ENCODE results near the gene CDHR3.

Gene CDHR3

GRCh38 chr7:106063024-106063423 lies 100.0 kb downstream of the CDHR3 start:
- H3K4me1 ChIP-seq (ENCODE audit: control insufficient read depth in 2 of 2, insufficient read depth in 1 of 2, low read depth in 1 of 2, low read length in 2 of 2): peaks cover 25 to 27% of the 10 kb centered on the region in 2 donors
- H2AFZ ChIP-seq (ENCODE audit: low read length): peak overlapping the region; percentile 62
- no peak overlapping the region for H2AK5ac ChIP-seq (ENCODE audit: low read depth, low read length)
- no peak overlapping the region for H3K4ac ChIP-seq (ENCODE audit: low read length)
- H3K4me3 ChIP-seq (ENCODE audit: low read length in 2 of 2): no peak overlapping the region
- no peak overlapping the region for H3K23ac ChIP-seq (ENCODE audit: low read depth, low read length, poor library complexity)
- no peak overlapping the region for H3K14ac ChIP-seq (ENCODE audit: low read length)
- H3K9me3 ChIP-seq (replicated peaks in 1 of 2; ENCODE audit: control insufficient read depth in 2 of 2, insufficient read depth in 1 of 2, low read depth in 1 of 2, low read length in 2 of 2): peaks cover 3 to 16% of the 10 kb centered on the region in 2 donors
- H4K91ac ChIP-seq (ENCODE audit: low read depth, low read length, poor library complexity): no peak overlapping the region
- H2BK120ac ChIP-seq (ENCODE audit: low read depth, low read length): peak overlapping the region; percentile 35
- H2BK15ac ChIP-seq (ENCODE audit: low read length): no peak overlapping the region
- H3K27me3 ChIP-seq (ENCODE audit: control insufficient read depth in 3 of 3, insufficient read depth in 3 of 3, low read depth in 1 of 3, low read length in 3 of 3): peaks cover 0 to 8% (median 0%) of the 10 kb centered on the region in 3 experiments
- DNase-seq (ENCODE audit: low spot score): no peak
- no peak overlapping the region for H4K8ac ChIP-seq (ENCODE audit: low read depth, low read length)
- H2BK5ac ChIP-seq (ENCODE audit: low read length): no peak overlapping the region
- H3K9ac ChIP-seq (ENCODE audit: low read depth, low read length, poor library complexity): no peak overlapping the region
- no peak overlapping the region for H3K27ac ChIP-seq (replicated peaks; ENCODE audit: low read length)
- H3K79me1 ChIP-seq (ENCODE audit: low read depth, low read length): no peaks in the 10 kb centered on the region
- H3K36me3 ChIP-seq (replicated peaks in 1 of 2; ENCODE audit: control insufficient read depth in 2 of 2, insufficient read depth in 2 of 2, low read length in 2 of 2): no peaks in the 10 kb centered on the region
- H3K4me2 ChIP-seq (ENCODE audit: insufficient read depth, low read length, poor library complexity, severe bottlenecking): no peak overlapping the region
- no CpG with 5 or more reads among the region's 6 CpGs for WGBS, 2 donors (ENCODE audit: extremely low coverage in 2 of 2, insufficient read length in 2 of 2, insufficient replicate concordance in 1 of 2)
- no peak overlapping the region for H3K18ac ChIP-seq (ENCODE audit: low read length)
- no peak overlapping the region for H2BK12ac ChIP-seq (ENCODE audit: low read length)

- Histone ChIP-seq H2BK5ac (ENCODE audit: low read length) (no peak overlapping the region), H3K14ac (ENCODE audit: low read length) (no peak overlapping the region), H4K8ac (ENCODE audit: low read depth, low read length) (no peak overlapping the region), H3K4me1 (ENCODE audit: control insufficient read depth in 2 of 2, insufficient read depth in 1 of 2, low read depth in 1 of 2, low read length in 2 of 2) (peaks cover 19 to 22% of the 10 kb centered on the region in 2 donors), H3K27ac (replicated peaks; ENCODE audit: low read length) (no peak overlapping the region), H2BK15ac (ENCODE audit: low read length) (no peak overlapping the region), H3K4ac (ENCODE audit: low read length) (no peak overlapping the region), H2BK120ac (ENCODE audit: low read depth, low read length) (peak overlapping the region; percentile 35), H2AFZ (ENCODE audit: low read length) (peak overlapping the region; percentile 62), H3K18ac (ENCODE audit: low read length) (no peak overlapping the region), H2BK12ac (ENCODE audit: low read length) (no peak overlapping the region), H3K9ac (ENCODE audit: low read depth, low read length, poor library complexity) (no peak overlapping the region), H2AK5ac (ENCODE audit: low read depth, low read length) (peak overlapping the region; percentile 4), H3K36me3 (replicated peaks in 1 of 2; ENCODE audit: control insufficient read depth in 2 of 2, insufficient read depth in 2 of 2, low read length in 2 of 2) (no peaks in the 10 kb centered on the region), H3K79me1 (ENCODE audit: low read depth, low read length) (no peaks in the 10 kb centered on the region), H3K27me3 (ENCODE audit: control insufficient read depth in 3 of 3, insufficient read depth in 3 of 3, low read depth in 1 of 3, low read length in 3 of 3) (peaks cover 0 to 13% (median 0%) of the 10 kb centered on the region in 3 experiments), H3K9me3 (replicated peaks in 1 of 2; ENCODE audit: control insufficient read depth in 2 of 2, insufficient read depth in 1 of 2, low read depth in 1 of 2, low read length in 2 of 2) (peaks cover 3 to 16% of the 10 kb centered on the region in 2 donors), H4K91ac (ENCODE audit: low read depth, low read length, poor library complexity) (no peak overlapping the region), H3K4me2 (ENCODE audit: insufficient read depth, low read length, poor library complexity, severe bottlenecking) (no peak overlapping the region), H3K23ac (ENCODE audit: low read depth, low read length, poor library complexity) (no peak overlapping the region), H3K4me3 (ENCODE audit: low read length in 2 of 2) (no peak overlapping the region)
- WGBS, 2 donors (ENCODE audit: extremely low coverage in 2 of 2, insufficient read length in 2 of 2, insufficient replicate concordance in 1 of 2): no CpG with 5 or more reads among the region's 2 CpGs
- no peak for DNase-seq (ENCODE audit: low spot score)
Measured at GRCh38 chr7:106063692-106064091, 100.6 kb downstream of the CDHR3 start.

GRCh38 chr7:106064316-106064715 lies 101.3 kb downstream of the CDHR3 start:
- H3K27me3 ChIP-seq (ENCODE audit: control insufficient read depth in 3 of 3, insufficient read depth in 3 of 3, low read depth in 1 of 3, low read length in 3 of 3): peaks cover 0 to 13% (median 0%) of the 10 kb centered on the region in 3 experiments
- H4K8ac ChIP-seq (ENCODE audit: low read depth, low read length): no peak overlapping the region
- H3K36me3 ChIP-seq (replicated peaks in 1 of 2; ENCODE audit: control insufficient read depth in 2 of 2, insufficient read depth in 2 of 2, low read length in 2 of 2): no peaks in the 10 kb centered on the region
- H3K4me2 ChIP-seq (ENCODE audit: insufficient read depth, low read length, poor library complexity, severe bottlenecking): no peak overlapping the region
- H2BK5ac ChIP-seq (ENCODE audit: low read length): no peak overlapping the region
- H3K14ac ChIP-seq (ENCODE audit: low read length): no peak overlapping the region
- peak overlapping the region; percentile 63 for H2BK120ac ChIP-seq (ENCODE audit: low read depth, low read length)
- WGBS, 2 donors (ENCODE audit: extremely low coverage in 2 of 2, insufficient read length in 2 of 2, insufficient replicate concordance in 1 of 2): no CpG with 5 or more reads among the region's 8 CpGs
- H3K4me1 ChIP-seq (ENCODE audit: control insufficient read depth in 2 of 2, insufficient read depth in 1 of 2, low read depth in 1 of 2, low read length in 2 of 2): peaks cover 17 to 18% of the 10 kb centered on the region in 2 donors
- peak overlapping the region; percentile 1 for H2AK5ac ChIP-seq (ENCODE audit: low read depth, low read length)
- H3K79me1 ChIP-seq (ENCODE audit: low read depth, low read length): no peaks in the 10 kb centered on the region
- no peak overlapping the region for H3K4me3 ChIP-seq (ENCODE audit: low read length in 2 of 2)
- peak overlapping the region; percentile 83 for H4K91ac ChIP-seq (ENCODE audit: low read depth, low read length, poor library complexity)
- H2AFZ ChIP-seq (ENCODE audit: low read length): peak overlapping the region; percentile 81
- H2BK15ac ChIP-seq (ENCODE audit: low read length): peak overlapping the region; percentile 13
- peak overlapping the region; percentile 79 for H3K18ac ChIP-seq (ENCODE audit: low read length)
- no peak overlapping the region for H3K4ac ChIP-seq (ENCODE audit: low read length)
- H2BK12ac ChIP-seq (ENCODE audit: low read length): peak overlapping the region; percentile 67
- H3K9ac ChIP-seq (ENCODE audit: low read depth, low read length, poor library complexity): no peak overlapping the region
- no peak overlapping the region for H3K27ac ChIP-seq (replicated peaks; ENCODE audit: low read length)
- no peak for DNase-seq (ENCODE audit: low spot score)
- peak overlapping the region; percentile 21 for H3K23ac ChIP-seq (ENCODE audit: low read depth, low read length, poor library complexity)
- H3K9me3 ChIP-seq (replicated peaks in 1 of 2; ENCODE audit: control insufficient read depth in 2 of 2, insufficient read depth in 1 of 2, low read depth in 1 of 2, low read length in 2 of 2): peaks cover 3 to 16% of the 10 kb centered on the region in 2 donors

DNA sequence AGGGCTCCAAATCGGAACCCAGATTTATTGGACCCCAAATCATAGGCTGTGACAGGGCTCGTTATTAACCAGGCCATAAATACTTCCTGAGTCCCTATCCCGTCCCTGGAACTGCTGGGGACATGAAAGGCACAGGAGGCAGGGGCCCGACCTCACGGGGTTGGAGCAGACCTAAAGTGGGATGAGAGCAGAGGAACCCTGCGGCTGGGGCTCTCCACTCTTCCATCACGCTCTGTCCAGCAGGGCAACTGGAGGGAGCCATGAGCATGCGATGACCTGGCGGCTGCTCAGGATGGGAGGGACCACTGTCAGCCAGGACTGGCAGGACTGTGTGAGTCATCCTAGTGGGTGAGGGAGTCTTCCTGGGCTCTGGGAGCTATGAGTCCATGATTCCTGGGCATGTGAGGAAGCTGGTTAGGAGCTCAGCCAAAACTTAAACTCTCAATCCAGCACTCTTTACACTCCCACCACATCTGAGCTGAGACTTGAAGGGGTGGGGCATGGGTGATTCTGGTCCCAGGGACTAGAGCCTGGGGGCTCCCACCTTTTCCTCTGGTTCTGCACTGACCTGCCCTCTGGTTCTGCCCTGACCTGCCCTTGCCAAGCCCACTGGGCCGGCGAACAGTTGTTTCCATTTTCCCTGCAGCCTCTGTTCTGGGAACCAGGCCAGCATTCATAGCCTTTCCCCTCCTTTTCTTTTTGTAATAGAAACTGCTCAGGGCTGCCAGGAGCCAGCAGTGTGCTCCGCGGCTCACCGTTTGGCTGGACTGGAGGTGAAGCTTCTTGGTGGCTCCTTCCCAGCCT lies 101.9 kb downstream of the CDHR3 start:
- peaks cover 17 to 18% of the 10 kb centered on the region in 2 donors for H3K4me1 ChIP-seq (ENCODE audit: control insufficient read depth in 2 of 2, insufficient read depth in 1 of 2, low read depth in 1 of 2, low read length in 2 of 2)
- no CpG with 5 or more reads among the region's 14 CpGs for WGBS, 2 donors (ENCODE audit: extremely low coverage in 2 of 2, insufficient read length in 2 of 2, insufficient replicate concordance in 1 of 2)
- no peak overlapping the region for H3K27ac ChIP-seq (replicated peaks; ENCODE audit: low read length)

More for the DNA sequence above, 101.9 kb downstream of the CDHR3 start:
- H2BK120ac ChIP-seq (ENCODE audit: low read depth, low read length): peak overlapping the region; percentile 63
- no peak overlapping the region for H3K14ac ChIP-seq (ENCODE audit: low read length)
- no peak overlapping the region for H3K4me3 ChIP-seq (ENCODE audit: low read length in 2 of 2)
- no peak for DNase-seq (ENCODE audit: low spot score)
- no peaks in the 10 kb centered on the region for H3K79me1 ChIP-seq (ENCODE audit: low read depth, low read length)
- H2BK12ac ChIP-seq (ENCODE audit: low read length): no peak overlapping the region
- H3K4ac ChIP-seq (ENCODE audit: low read length): no peak overlapping the region
- peak overlapping the region; percentile 81 for H2AFZ ChIP-seq (ENCODE audit: low read length)
- H4K91ac ChIP-seq (ENCODE audit: low read depth, low read length, poor library complexity): peak overlapping the region; percentile 83
- peak overlapping the region; percentile 13 for H2BK15ac ChIP-seq (ENCODE audit: low read length)
- no peak overlapping the region for H4K8ac ChIP-seq (ENCODE audit: low read depth, low read length)
- H2BK5ac ChIP-seq (ENCODE audit: low read length): peak overlapping the region; percentile 75
- H3K18ac ChIP-seq (ENCODE audit: low read length): peak overlapping the region; percentile 79
- peaks cover 3 to 16% of the 10 kb centered on the region in 2 donors for H3K9me3 ChIP-seq (replicated peaks in 1 of 2; ENCODE audit: control insufficient read depth in 2 of 2, insufficient read depth in 1 of 2, low read depth in 1 of 2, low read length in 2 of 2)
- no peak overlapping the region for H3K23ac ChIP-seq (ENCODE audit: low read depth, low read length, poor library complexity)
- H2AK5ac ChIP-seq (ENCODE audit: low read depth, low read length): peak overlapping the region; percentile 1
- H3K4me2 ChIP-seq (ENCODE audit: insufficient read depth, low read length, poor library complexity, severe bottlenecking): no peak overlapping the region
- H3K36me3 ChIP-seq (replicated peaks in 1 of 2; ENCODE audit: control insufficient read depth in 2 of 2, insufficient read depth in 2 of 2, low read length in 2 of 2): no peaks in the 10 kb centered on the region
- H3K9ac ChIP-seq (ENCODE audit: low read depth, low read length, poor library complexity): no peak overlapping the region
- peaks cover 0 to 13% (median 0%) of the 10 kb centered on the region in 3 experiments for H3K27me3 ChIP-seq (ENCODE audit: control insufficient read depth in 3 of 3, insufficient read depth in 3 of 3, low read depth in 1 of 3, low read length in 3 of 3)
